B cell (primary cell): ENCODE measurements around the gene FAM78B. TPM values are rescaled to one million over a fixed set of nuclear protein-coding genes. Genes with fewer than 3 reads are reported as not detected.

ENCODE experiments used
- ATAC-seq: fragments of 200-7000 bp; cut with Tn5 transposase; one replicate; pipeline ENCODE4 v1.10.0; 2021; ENCODE audit warnings: low read depth, mild to moderate bottlenecking, moderate number of reproducible peaks, moderate library complexity
- CTCF ChIA-PET: fragments of 350-600 bp; sonication (Branson Sonifier 250); formaldehyde crosslinking; loops from one replicate; lab custom pipeline; 2021; ENCODE audit warnings: antibody characterized with exemption, inconsistent platforms; lab: Charles Lee
- POLR2A ChIA-PET: fragments of 350-600 bp; sonication (Branson Sonifier 250); formaldehyde crosslinking; loops from one replicate; lab custom pipeline; 2021; ENCODE audit warnings: antibody characterized with exemption; lab: Charles Lee
- DNase-seq: peaks from one replicate; pipeline ENCODE4 v3.0.0; 2013
- H2AFZ ChIP-seq: 2 replicates; pipeline ENCODE4 v1.6.1; 2012; ENCODE audit warnings: mild to moderate bottlenecking, low read depth, low read length; ENCODE audit not compliant: insufficient read depth, poor library complexity, severe bottlenecking
- H3K27ac ChIP-seq, 2 donors: 1 replicate in 1 of 2; 2 replicates in 1 of 2; pipeline ENCODE4 v1.5.1; 2012 to 2013; ENCODE audit warnings: low read length in 2 of 2, mild to moderate bottlenecking in 2 of 2, moderate library complexity in 1 of 2
- H3K27me3 ChIP-seq, 4 experiments: fragments of 200-600 bp in 1 of 4; sonication (generic) in 1 of 4; replicated peaks in 1 of 4; 1 replicate in 2 of 4; 2 replicates in 2 of 4; pipeline versions ENCODE4 v1.6.1 to v1.7.0; 2013 to 2016; ENCODE audit warnings: low read length in 3 of 4, mild to moderate bottlenecking in 2 of 4, mixed read lengths in 1 of 4, moderate library complexity in 1 of 4; ENCODE audit not compliant: insufficient read depth in 4 of 4, control insufficient read depth in 3 of 4; ENCODE audit errors: control extremely low read depth in 1 of 4
- H3K36me3 ChIP-seq, 2 experiments: replicated peaks in 1 of 2; 1 replicate in 1 of 2; 2 replicates in 1 of 2; pipeline versions ENCODE4 v1.6.1 to v1.7.1; 2013; ENCODE audit warnings: low read length in 1 of 2; ENCODE audit not compliant: insufficient read depth in 2 of 2, control insufficient read depth in 1 of 2; ENCODE audit errors: control extremely low read depth in 1 of 2, extremely low read depth in 1 of 2
- H3K4me1 ChIP-seq, 2 donors: fragments of 200-600 bp in 1 of 2; sonication (generic) in 1 of 2; 1 replicate in 1 of 2; 2 replicates in 1 of 2; pipeline versions ENCODE4 v1.5.1 to v1.6.1; 2013 to 2017; ENCODE audit warnings: low read length in 2 of 2; ENCODE audit not compliant: control insufficient read depth in 2 of 2, insufficient read depth in 2 of 2
- H3K4me2 ChIP-seq: replicated peaks from 2 replicates; pipeline ENCODE3; 2012; ENCODE audit warnings: mild to moderate bottlenecking, low read depth, low read length; ENCODE audit not compliant: poor library complexity, severe bottlenecking
- H3K4me3 ChIP-seq, 5 experiments: fragments of 200-600 bp in 1 of 5; sonication (generic) in 1 of 5; 1 replicate in 3 of 5; 2 replicates in 2 of 5; pipeline versions ENCODE4 v1.5.1 to v1.7.0; 2011 to 2016; ENCODE audit warnings: low read length in 4 of 5, mild to moderate bottlenecking in 4 of 5, low read depth in 2 of 5, control low read depth in 1 of 5, moderate library complexity in 1 of 5; ENCODE audit not compliant: insufficient read depth in 1 of 5; ENCODE audit errors: control extremely low read depth in 1 of 5, extremely low read depth in 1 of 5
- H3K79me2 ChIP-seq: fragments of 200-600 bp; sonication (generic); one replicate; pipeline ENCODE4 v1.6.0; 2016; ENCODE audit warnings: low read length; ENCODE audit not compliant: control insufficient read depth, insufficient read depth
- H3K9ac ChIP-seq: fragments of 200-600 bp; sonication (generic); 2 replicates; pipeline ENCODE4 v1.6.1; 2017; ENCODE audit warnings: mild to moderate bottlenecking, low read length, moderate library complexity
- H3K9me3 ChIP-seq, 3 donors: one replicate each; pipeline versions ENCODE4 v1.6.1 to v1.7.1; 2013; ENCODE audit warnings: low read length in 2 of 3; ENCODE audit not compliant: control insufficient read depth in 2 of 3, insufficient read depth in 1 of 3; ENCODE audit errors: control extremely low read depth in 1 of 3
- H4K20me1 ChIP-seq: 2 replicates; pipeline ENCODE4 v1.6.0; 2012; ENCODE audit warnings: mild to moderate bottlenecking, low read length; ENCODE audit not compliant: insufficient read depth, control insufficient read depth, poor library complexity, severe bottlenecking
- H3K27ac Mint-ChIP-seq: one replicate; pipeline ENCODE4 v1.8.0; 2021; ENCODE audit warnings: mixed read lengths
- H3K27me3 Mint-ChIP-seq: one replicate; pipeline ENCODE4 v1.8.0; 2021; ENCODE audit warnings: mixed read lengths
- H3K4me1 Mint-ChIP-seq: one replicate; pipeline ENCODE4 v1.8.0; 2021; ENCODE audit warnings: mixed read lengths
- H3K4me3 Mint-ChIP-seq: one replicate; pipeline ENCODE4 v1.8.0; 2021; ENCODE audit warnings: mixed read lengths
- H3K9me3 Mint-ChIP-seq: one replicate; pipeline ENCODE4 v1.8.0; 2022; ENCODE audit warnings: mixed read lengths; ENCODE audit not compliant: insufficient read depth
- EZH2 ChIP-seq: IDR thresholded peaks from 2 replicates; pipeline ENCODE4 v1.6.1; 2012; ENCODE audit warnings: borderline replicate concordance, low read depth, mild to moderate bottlenecking, moderate library complexity, low read length; ENCODE audit not compliant: insufficient read depth, poor library complexity, severe bottlenecking
- WGBS: methylation state at CpG from one replicate; pipeline ENCODE4 v1.1.5; 2013; ENCODE audit warnings: missing lambda C conversion rate; ENCODE audit not compliant: insufficient coverage; 5-methylcytosine and 5-hydroxymethylcytosine counted together
- intact Hi-C: fragments of 100-400 bp; cut with micrococcal nuclease; formaldehyde crosslinking; loops from one replicate; pipeline ENCODE4 v1.10.0; 2022
- polyA plus RNA-seq: library from polyadenylated mRNA; depleted of rRNA; stranded (reverse); fragments of >200 nt; gene quantifications from 2 replicates; pipeline ENCODE4 v1.2.3, GENCODE V29; 2012
- total RNA-seq, 2 donors: library from RNA; stranded (reverse); fragments of 120-200 nt in 1 of 2; gene quantifications; 1 replicate in 1 of 2; 2 replicates in 1 of 2; pipeline versions ENCODE4 v1.2.3 to v1.2.4, GENCODE V29; 2013 to 2022
- TF ChIP-seq, protein P1 (sequence below): fragments of 200-600 bp; IDR thresholded peaks from one replicate; pipeline ENCODE4 v1.8.0; 2022; ENCODE audit warnings: antibody characterized with exemption, mild to moderate bottlenecking

FAM78B gene
- total and polyA plus RNA-seq, 2 donors (not counting 1 experiment from before 2014, with no cell fraction given): 0.22 to 0.81 TPM

GRCh38 chr1:166083887-166084286, 82.9 kb downstream of the FAM78B start:
- ChIA-PET CTCF (no interaction called here), POLR2A (no interaction called here)
- H3K4me3 Mint-ChIP-seq: no peak overlapping the region
- H3K27ac ChIP-seq: no peak overlapping the region
- no CpG with 5 or more reads among the region's 2 CpGs for WGBS
- no peaks in the 10 kb centered on the region for H4K20me1 ChIP-seq
- H3K36me3 ChIP-seq: no peaks in the 10 kb centered on the region
- DNase-seq (no peak), ATAC-seq (no peak)
- H3K9ac ChIP-seq: no peak overlapping the region
- H3K4me3 ChIP-seq: no peak overlapping the region
- peaks cover 0 to 11% (median 0%) of the 10 kb centered on the region in 3 donors for H3K9me3 ChIP-seq
- H2AFZ ChIP-seq: no peak overlapping the region
- H3K4me1 ChIP-seq: no peaks in the 10 kb centered on the region
- no peak overlapping the region for H3K4me2 ChIP-seq
- TF ChIP-seq, protein P1, sequence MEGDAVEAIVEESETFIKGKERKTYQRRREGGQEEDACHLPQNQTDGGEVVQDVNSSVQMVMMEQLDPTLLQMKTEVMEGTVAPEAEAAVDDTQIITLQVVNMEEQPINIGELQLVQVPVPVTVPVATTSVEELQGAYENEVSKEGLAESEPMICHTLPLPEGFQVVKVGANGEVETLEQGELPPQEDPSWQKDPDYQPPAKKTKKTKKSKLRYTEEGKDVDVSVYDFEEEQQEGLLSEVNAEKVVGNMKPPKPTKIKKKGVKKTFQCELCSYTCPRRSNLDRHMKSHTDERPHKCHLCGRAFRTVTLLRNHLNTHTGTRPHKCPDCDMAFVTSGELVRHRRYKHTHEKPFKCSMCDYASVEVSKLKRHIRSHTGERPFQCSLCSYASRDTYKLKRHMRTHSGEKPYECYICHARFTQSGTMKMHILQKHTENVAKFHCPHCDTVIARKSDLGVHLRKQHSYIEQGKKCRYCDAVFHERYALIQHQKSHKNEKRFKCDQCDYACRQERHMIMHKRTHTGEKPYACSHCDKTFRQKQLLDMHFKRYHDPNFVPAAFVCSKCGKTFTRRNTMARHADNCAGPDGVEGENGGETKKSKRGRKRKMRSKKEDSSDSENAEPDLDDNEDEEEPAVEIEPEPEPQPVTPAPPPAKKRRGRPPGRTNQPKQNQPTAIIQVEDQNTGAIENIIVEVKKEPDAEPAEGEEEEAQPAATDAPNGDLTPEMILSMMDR: no peak
- no peak for TF ChIP-seq EZH2
- no peaks in the 10 kb centered on the region for H3K9me3 Mint-ChIP-seq
- H3K79me2 ChIP-seq: no peaks in the 10 kb centered on the region
- H3K4me1 Mint-ChIP-seq: no peaks in the 10 kb centered on the region
- no peak overlapping the region for H3K27ac Mint-ChIP-seq
- intact Hi-C loops: no loop called here
- peaks cover 9% of the 10 kb centered on the region for H3K27me3 Mint-ChIP-seq
- no peaks in the 10 kb centered on the region for H3K27me3 ChIP-seq

DNA sequence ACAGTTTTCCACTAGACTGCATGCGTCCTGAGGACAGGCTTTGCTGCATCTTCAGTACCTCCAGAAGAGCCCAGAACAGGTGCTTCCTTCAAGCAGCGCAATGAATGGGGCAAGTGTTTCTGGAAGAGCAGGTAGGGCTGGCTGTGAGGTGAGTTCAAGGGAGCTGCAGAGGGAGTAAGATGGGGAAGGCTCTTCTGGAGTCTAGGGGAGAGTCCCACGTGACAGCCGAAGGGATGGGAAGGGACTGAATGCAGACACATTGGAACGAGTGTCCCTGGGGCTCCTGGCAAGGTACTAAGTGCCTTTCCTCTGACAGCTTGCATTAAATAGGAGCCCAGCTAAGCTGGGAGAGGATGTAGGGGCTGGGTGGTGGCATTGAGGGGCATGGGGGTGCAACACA, 84.2 kb downstream of the FAM78B start:
- H3K9me3 Mint-ChIP-seq: no peaks in the 10 kb centered on the region
- H3K27me3 Mint-ChIP-seq: peaks cover 9% of the 10 kb centered on the region
- no peak for ATAC-seq
- POLR2A ChIA-PET: no interaction called here
- no peak for DNase-seq
- no peak overlapping the region for H3K27ac Mint-ChIP-seq
- intact Hi-C loops: no loop called here
- Histone ChIP-seq H3K27ac (no peak overlapping the region), H3K79me2 (no peaks in the 10 kb centered on the region), H3K9ac (no peak overlapping the region), H3K4me1 (no peaks in the 10 kb centered on the region), H3K4me3 (no peak overlapping the region), H4K20me1 (no peaks in the 10 kb centered on the region), H2AFZ (no peak overlapping the region), H3K4me2 (no peak overlapping the region), H3K9me3 (peaks cover 0 to 11% (median 0%) of the 10 kb centered on the region in 3 donors), H3K36me3 (no peaks in the 10 kb centered on the region), H3K27me3 (no peaks in the 10 kb centered on the region)
- no peak overlapping the region for H3K4me3 Mint-ChIP-seq
- 92% methylated on average over 5 of the region's 5 CpGs for WGBS
- no peaks in the 10 kb centered on the region for H3K4me1 Mint-ChIP-seq
- TF ChIP-seq, protein P1: no peak
- TF ChIP-seq EZH2: no peak
- CTCF ChIA-PET: no interaction called here
